PC-9 (cell line): Measurements from ENCODE around the gene KCNIP1.

ENCODE experiments used
- CTCF ChIP-seq: fragments of 200-600 bp; sonication (generic); conservative IDR thresholded peaks from 2 replicates; pipeline ENCODE4 v1.6.1; 2017; ENCODE audit warnings: mixed run types, antibody characterized with exemption, mild to moderate bottlenecking, moderate library complexity
- EZH2 ChIP-seq: fragments of 200-600 bp; sonication (generic); IDR thresholded peaks from 2 replicates; pipeline ENCODE4 v1.8.0; 2017; ENCODE audit warnings: antibody characterized with exemption, low read depth

DNA sequence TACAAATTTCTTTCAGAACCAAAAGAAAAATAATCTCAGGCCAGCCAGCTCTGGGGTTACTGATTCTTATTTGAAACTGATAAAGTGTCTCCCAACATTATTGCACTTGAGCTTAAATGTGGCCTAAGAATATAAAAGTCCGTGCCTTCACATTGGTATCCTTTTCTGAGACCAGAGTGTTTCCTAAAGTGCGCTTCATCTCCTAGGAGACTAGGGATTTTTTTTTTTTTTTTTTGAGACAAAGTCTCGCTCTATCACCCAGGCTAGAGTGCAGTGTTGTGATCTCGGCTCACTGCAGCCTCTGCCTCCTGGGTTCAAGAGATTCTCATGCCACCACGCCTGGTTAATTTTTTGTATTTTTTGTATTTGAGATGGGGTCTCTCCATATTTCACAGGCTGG is 23.6 kb upstream of the KCNIP1 start:
- TF ChIP-seq CTCF (no peak), EZH2 (no peak)
